ENCODE results near the gene KRTAP22-1. TPM values are rescaled to one million over a fixed set of nuclear protein-coding genes. Genes with fewer than 3 reads are reported as not detected.

KRTAP22-1 gene
- polyA plus RNA-seq, 3 donors: not detected

GRCh38 chr21:30623362-30623761, 22.5 kb downstream of the KRTAP22-1 start:
- no peak for DNase-seq (ENCODE audit: low read depth in 3 of 3, low spot score in 2 of 3)

- no peak for DNase-seq (ENCODE audit: low read depth in 3 of 3, low spot score in 2 of 3)
Measured at GRCh38 chr21:30625449-30626165, 24.7 kb downstream of the KRTAP22-1 start.

- DNase-seq (ENCODE audit: low read depth in 3 of 3, low spot score in 2 of 3): no peak
Measured at GRCh38 chr21:30628109-30628508, 27.2 kb downstream of the KRTAP22-1 start.

GRCh38 chr21:30629200-30629599, 28.3 kb downstream of the KRTAP22-1 start:
- DNase-seq (ENCODE audit: low read depth in 3 of 3, low spot score in 2 of 3): no peak

GRCh38 chr21:30634906-30635305, 34.0 kb downstream of the KRTAP22-1 start, which contains the start of gene KRTAP20-2:
Gene KRTAP20-2 (plus strand): TSS chr21:30635206. CDS start chr21:30635264, 58 bp downstream.
- DNase-seq (ENCODE audit: low read depth in 3 of 3, low spot score in 2 of 3): no peak

GRCh38 chr21:30638686-30639085, 37.8 kb downstream of the KRTAP22-1 start:
- DNase-seq (ENCODE audit: low read depth in 3 of 3, low spot score in 2 of 3): no peak

- no peak for DNase-seq (ENCODE audit: low read depth in 3 of 3, low spot score in 2 of 3)
Measured at GRCh38 chr21:30642564-30642963, 41.7 kb downstream of the KRTAP22-1 start, which contains the start of gene KRTAP20-3. Gene KRTAP20-3 (plus strand): TSS chr21:30642864.

- no peak for DNase-seq (ENCODE audit: low read depth in 3 of 3, low spot score in 2 of 3)
Measured at GRCh38 chr21:30646904-30647414, 46.1 kb downstream of the KRTAP22-1 start.

Other genes with a start within 250 kb of the KRTAP22-1 start
- gene KRTAP13-2, start 228.8 kb upstream of the KRTAP22-1 start, polyA plus RNA-seq (ENCODE audit: insufficient read length in 3 of 3): not detected
- not detected for gene KRTAP13-1, start 205.1 kb upstream of the KRTAP22-1 start, polyA plus RNA-seq (ENCODE audit: insufficient read length in 3 of 3)
- not detected for gene KRTAP13-3, start 175.2 kb upstream of the KRTAP22-1 start, polyA plus RNA-seq (ENCODE audit: insufficient read length in 3 of 3)
- gene KRTAP13-4, start 170.9 kb upstream of the KRTAP22-1 start, polyA plus RNA-seq (ENCODE audit: insufficient read length in 3 of 3): not detected
- not detected for gene KRTAP15-1, start 160.8 kb upstream of the KRTAP22-1 start, polyA plus RNA-seq (ENCODE audit: insufficient read length in 3 of 3)
- not detected for gene KRTAP19-1, start 120.7 kb upstream of the KRTAP22-1 start, polyA plus RNA-seq (ENCODE audit: insufficient read length in 3 of 3)
- gene KRTAP19-2, start 113.7 kb upstream of the KRTAP22-1 start, polyA plus RNA-seq (ENCODE audit: insufficient read length in 3 of 3): not detected
- not detected for gene KRTAP19-3, start 109.1 kb upstream of the KRTAP22-1 start, polyA plus RNA-seq (ENCODE audit: insufficient read length in 3 of 3)
- not detected for gene KRTAP19-4, start 103.9 kb upstream of the KRTAP22-1 start, polyA plus RNA-seq (ENCODE audit: insufficient read length in 3 of 3)
- not detected for gene KRTAP19-5, start 98.9 kb upstream of the KRTAP22-1 start, polyA plus RNA-seq (ENCODE audit: insufficient read length in 3 of 3)
- not detected for gene KRTAP19-6, start 59.2 kb upstream of the KRTAP22-1 start, polyA plus RNA-seq (ENCODE audit: insufficient read length in 3 of 3)
- not detected for gene KRTAP19-7, start 39.8 kb upstream of the KRTAP22-1 start, polyA plus RNA-seq (ENCODE audit: insufficient read length in 3 of 3)
- not detected for gene KRTAP22-2, start 10.7 kb upstream of the KRTAP22-1 start, polyA plus RNA-seq (ENCODE audit: insufficient read length in 3 of 3)
- gene KRTAP6-3, start 8.6 kb upstream of the KRTAP22-1 start, polyA plus RNA-seq (ENCODE audit: insufficient read length in 3 of 3): not detected
- gene KRTAP6-2, start 2.2 kb upstream of the KRTAP22-1 start, polyA plus RNA-seq (ENCODE audit: insufficient read length in 3 of 3): not detected
- not detected for gene KRTAP6-1, start 12.8 kb downstream of the KRTAP22-1 start, polyA plus RNA-seq (ENCODE audit: insufficient read length in 3 of 3)
- not detected for gene KRTAP20-1, start 15.3 kb downstream of the KRTAP22-1 start, polyA plus RNA-seq (ENCODE audit: insufficient read length in 3 of 3)
- not detected for gene KRTAP20-4, start 19.5 kb downstream of the KRTAP22-1 start, polyA plus RNA-seq (ENCODE audit: insufficient read length in 3 of 3)
- not detected for gene KRTAP20-2, start 34.1 kb downstream of the KRTAP22-1 start, polyA plus RNA-seq (ENCODE audit: insufficient read length in 3 of 3)
- not detected for gene KRTAP20-3, start 41.8 kb downstream of the KRTAP22-1 start, polyA plus RNA-seq (ENCODE audit: insufficient read length in 3 of 3)
- not detected for gene KRTAP21-3, start 117.7 kb downstream of the KRTAP22-1 start, polyA plus RNA-seq (ENCODE audit: insufficient read length in 3 of 3)
- not detected for gene KRTAP21-2, start 146.2 kb downstream of the KRTAP22-1 start, polyA plus RNA-seq (ENCODE audit: insufficient read length in 3 of 3)
- not detected for gene KRTAP21-1, start 154.3 kb downstream of the KRTAP22-1 start, polyA plus RNA-seq (ENCODE audit: insufficient read length in 3 of 3)
- not detected for gene KRTAP8-1, start 212.2 kb downstream of the KRTAP22-1 start, polyA plus RNA-seq (ENCODE audit: insufficient read length in 3 of 3)
- gene KRTAP7-1, start 228.7 kb downstream of the KRTAP22-1 start, polyA plus RNA-seq (ENCODE audit: insufficient read length in 3 of 3): not detected